SU-DHL-6 (cell line): ENCODE results near the gene TEC.

Experiments
- H2AFZ ChIP-seq: fragments of 200-600 bp; sonication (generic); 2 replicates; pipeline ENCODE4 v1.6.1; 2014; ENCODE audit warnings: low read depth, mild to moderate bottlenecking, moderate library complexity, mixed read lengths, antibody characterized with exemption, low read length; ENCODE audit not compliant: severe bottlenecking
- H3F3A ChIP-seq: fragments of 200-600 bp; shearing (Covaris generic); 2 replicates; pipeline ENCODE4 v1.6.0; 2016; ENCODE audit warnings: antibody characterized with exemption, mild to moderate bottlenecking; ENCODE audit not compliant: insufficient read depth
- H3K27ac ChIP-seq: fragments of 200-600 bp; sonication (generic); 2 replicates; pipeline ENCODE4 v1.5.1; 2016; ENCODE audit warnings: low read depth, mild to moderate bottlenecking, low read length, moderate library complexity, mixed read lengths
- H3K27me3 ChIP-seq: fragments of 200-600 bp; sonication (generic), shearing (Covaris generic); 2 replicates; pipeline ENCODE4 v1.6.0; 2014; ENCODE audit warnings: mild to moderate bottlenecking, low read length
- H3K36me3 ChIP-seq: fragments of 200-600 bp; sonication (generic); 2 replicates; pipeline ENCODE4 v1.6.1; 2014; ENCODE audit warnings: mild to moderate bottlenecking, low read length, mixed read lengths
- H3K4me2 ChIP-seq: fragments of 300-600, 200-600 bp; shearing (Covaris generic), sonication (generic); 2 replicates; pipeline ENCODE4 v1.6.0; 2014; ENCODE audit warnings: low read length, low read depth, mild to moderate bottlenecking; ENCODE audit not compliant: poor library complexity, severe bottlenecking
- H3K4me3 ChIP-seq: fragments of 200-600 bp; sonication (generic); 2 replicates; pipeline ENCODE4 v1.5.1; 2014; ENCODE audit warnings: antibody characterized with exemption, low read length, mild to moderate bottlenecking, mixed read lengths; ENCODE audit not compliant: insufficient read depth, poor library complexity, severe bottlenecking
- H3K79me2 ChIP-seq: fragments of 200-600 bp; sonication (generic); 2 replicates; pipeline ENCODE4 v1.6.1; 2014; ENCODE audit warnings: mild to moderate bottlenecking, low read length, moderate library complexity; ENCODE audit not compliant: insufficient read depth
- H3K9ac ChIP-seq: fragments of 200-600 bp; sonication (generic); 2 replicates; pipeline ENCODE4 v1.7.0; 2014; ENCODE audit warnings: mild to moderate bottlenecking, low read length
- H3K9me2 ChIP-seq: fragments of 200-600 bp; sonication (generic); replicated peaks from 2 replicates; pipeline ENCODE4 v1.6.1; 2014; ENCODE audit warnings: low read length; ENCODE audit not compliant: insufficient read depth
- H3K9me3 ChIP-seq: fragments of 200-600 bp; sonication (generic); 2 replicates; pipeline ENCODE4 v1.6.1; 2014; ENCODE audit warnings: low read length, mixed read lengths; ENCODE audit not compliant: insufficient read depth
- H4K20me1 ChIP-seq: fragments of 200-600 bp; sonication (generic); 2 replicates; pipeline ENCODE4 v1.6.1; 2014; ENCODE audit warnings: low read depth, mild to moderate bottlenecking, antibody characterized with exemption, low read length, moderate library complexity, mixed read lengths
- CTCF ChIP-seq: fragments of 200-600 bp; sonication (generic); IDR thresholded peaks from one replicate; pipeline ENCODE4 v1.5.1; 2017; ENCODE audit warnings: antibody characterized with exemption, mild to moderate bottlenecking, low read length, moderate library complexity; ENCODE audit not compliant: insufficient read depth, poor library complexity, severe bottlenecking
- EZH2phosphoT487 ChIP-seq: fragments of 200-600 bp; sonication (generic), shearing (Covaris generic); conservative IDR thresholded peaks from 2 replicates; pipeline ENCODE4 v1.6.1; 2018; ENCODE audit warnings: mild to moderate bottlenecking, antibody characterized with exemption, low read length, moderate library complexity, mixed read lengths

The TEC gene

GRCh38 chr4:48127231-48127630 is 142.4 kb downstream of the TEC start:
- H3K4me2 ChIP-seq = no peak overlapping the region
- H3K36me3 ChIP-seq = peaks cover 2% of the 10 kb centered on the region; the same call in 1 of the 2 replicates
- H2AFZ ChIP-seq = no peak overlapping the region
- H3K27me3 ChIP-seq = no peaks in the 10 kb centered on the region
- H3F3A ChIP-seq = no peaks in the 10 kb centered on the region
- H3K27ac ChIP-seq = no peak overlapping the region
- no peak overlapping the region for H3K4me3 ChIP-seq
- H3K79me2 ChIP-seq = no peaks in the 10 kb centered on the region
- H3K9me3 ChIP-seq = no peaks in the 10 kb centered on the region
- TF ChIP-seq CTCF (no peak), EZH2phosphoT487 (no peak)
- H3K9me2 ChIP-seq = no peaks in the 10 kb centered on the region
- H3K9ac ChIP-seq = no peak overlapping the region
- no peaks in the 10 kb centered on the region for H4K20me1 ChIP-seq

- Histone ChIP-seq H3F3A (no peaks in the 10 kb centered on the region), H3K79me2 (no peaks in the 10 kb centered on the region), H3K9me3 (no peaks in the 10 kb centered on the region), H2AFZ (no peak overlapping the region), H3K27me3 (no peaks in the 10 kb centered on the region), H3K27ac (no peak overlapping the region), H3K36me3 (no peaks in the 10 kb centered on the region; the same call in 1 of the 2 replicates), H3K9ac (no peak overlapping the region), H3K4me3 (no peak overlapping the region), H3K9me2 (no peaks in the 10 kb centered on the region), H3K4me2 (no peak overlapping the region), H4K20me1 (no peaks in the 10 kb centered on the region)
- TF ChIP-seq CTCF = no peak
- no peak for TF ChIP-seq EZH2phosphoT487
Observed at GRCh38 chr4:48126621-48127020, 143.0 kb downstream of the TEC start.

GRCh38 chr4:48124870-48125269 is 144.8 kb downstream of the TEC start:
- no peak overlapping the region for H3K9ac ChIP-seq
- H4K20me1 ChIP-seq = no peaks in the 10 kb centered on the region
- H3K4me2 ChIP-seq = no peak overlapping the region
- H3F3A ChIP-seq = no peaks in the 10 kb centered on the region
- no peaks in the 10 kb centered on the region for H3K36me3 ChIP-seq
- H3K9me3 ChIP-seq = no peaks in the 10 kb centered on the region
- H3K9me2 ChIP-seq = no peaks in the 10 kb centered on the region
- no peaks in the 10 kb centered on the region for H3K27me3 ChIP-seq
- H3K79me2 ChIP-seq = no peaks in the 10 kb centered on the region
- no peak overlapping the region for H2AFZ ChIP-seq
- no peak overlapping the region for H3K27ac ChIP-seq
- H3K4me3 ChIP-seq = no peak overlapping the region
- TF ChIP-seq EZH2phosphoT487 (no peak), CTCF (no peak)

- TF ChIP-seq EZH2phosphoT487 = no peak
- no peak for TF ChIP-seq CTCF
- Histone ChIP-seq H3K9me2 (no peaks in the 10 kb centered on the region), H2AFZ (no peak overlapping the region), H3K4me2 (no peak overlapping the region), H3K9me3 (no peaks in the 10 kb centered on the region), H3K4me3 (no peak overlapping the region), H3K27me3 (no peaks in the 10 kb centered on the region), H4K20me1 (no peaks in the 10 kb centered on the region), H3K79me2 (no peaks in the 10 kb centered on the region), H3K27ac (no peak overlapping the region), H3K9ac (no peak overlapping the region), H3K36me3 (no peaks in the 10 kb centered on the region), H3F3A (no peaks in the 10 kb centered on the region)
Observed at GRCh38 chr4:48122756-48123155, 146.9 kb downstream of the TEC start.
